Panc1 (cell line): ENCODE data around the gene SEC31B. TPM values are rescaled to one million over a fixed set of nuclear protein-coding genes. Genes with fewer than 3 reads are reported as not detected.

Source experiments
- ATAC-seq: fragments of 200-7000 bp; cut with Tn5 transposase; 2 replicates; pipeline ENCODE4 v1.9.1; 2020; ENCODE audit warnings: mild to moderate bottlenecking, moderate library complexity
- BruUV-seq: library from RNA; stranded (reverse); fragments of 400-500 nt; replicated peaks from 2 replicates; lab custom pipeline; 2021; lab: Mats Ljungman, UMichigan
- CTCF ChIA-PET: fragments of 300-600 bp; sonication (Branson Sonifier 250); formaldehyde crosslinking; loops from one replicate; lab custom pipeline; 2022; ENCODE audit warnings: antibody characterized with exemption; lab: Charles Lee
- POLR2A ChIA-PET: fragments of 300-600 bp; sonication (Branson Sonifier 250); formaldehyde crosslinking; loops from one replicate; lab custom pipeline; 2022; ENCODE audit warnings: antibody characterized with exemption; lab: Charles Lee
- DNase-seq: peaks from one replicate; pipeline ENCODE4 v3.0.0-alpha.2; 2010; ENCODE audit warnings: low read depth, low spot score
- H3K27ac ChIP-seq: 2 replicates; pipeline ENCODE4 v1.5.1; 2011; ENCODE audit warnings: mild to moderate bottlenecking, low read length, inconsistent platforms
- H3K27me3 ChIP-seq: fragments of 200-500 bp; sonication (Bioruptor generic); 2 replicates; pipeline ENCODE4 v1.6.0; 2014; ENCODE audit warnings: low read length, inconsistent platforms; ENCODE audit not compliant: control insufficient read depth, insufficient read depth
- H3K36me3 ChIP-seq: fragments of 200-500 bp; sonication (Bioruptor generic); 2 replicates; pipeline ENCODE4 v1.5.1; 2014; ENCODE audit warnings: inconsistent platforms, mild to moderate bottlenecking, low read length, moderate library complexity; ENCODE audit not compliant: control insufficient read depth, insufficient read depth
- H3K4me1 ChIP-seq: 2 replicates; pipeline ENCODE4 v1.5.1; 2011; ENCODE audit warnings: inconsistent platforms, mild to moderate bottlenecking, low read length, moderate library complexity; ENCODE audit not compliant: control insufficient read depth, insufficient read depth
- H3K4me3 ChIP-seq, 2 experiments: 2 replicates each; pipeline ENCODE4 v1.5.1; 2011 to 2012; ENCODE audit warnings: low read depth in 2 of 2, low read length in 2 of 2, mild to moderate bottlenecking in 2 of 2, inconsistent platforms in 1 of 2, moderate library complexity in 1 of 2
- H3K9me3 ChIP-seq: fragments of 200-500 bp; sonication (Bioruptor generic); 2 replicates; pipeline ENCODE4 v1.5.1; 2014; ENCODE audit warnings: low read depth, mild to moderate bottlenecking, inconsistent platforms, low read length, moderate library complexity; ENCODE audit not compliant: control insufficient read depth, insufficient read depth
- CTCF ChIP-seq: fragments of 450-650 bp; IDR thresholded peaks from 2 replicates; pipeline ENCODE4 v1.5.1; 2017; ENCODE audit warnings: mild to moderate bottlenecking
- POLR2AphosphoS5 ChIP-seq: IDR thresholded peaks from 2 replicates; pipeline ENCODE4 v1.6.1; 2012; ENCODE audit warnings: mild to moderate bottlenecking, low read depth, low read length, moderate library complexity
- REST ChIP-seq, 2 experiments: IDR thresholded peaks; 2 replicates each; pipeline ENCODE4 v1.6.1; 2011 to 2012; ENCODE audit warnings: low read depth in 2 of 2, control low read depth in 1 of 2, low read length in 1 of 2, mild to moderate bottlenecking in 1 of 2, moderate library complexity in 1 of 2; ENCODE audit not compliant: insufficient read depth in 1 of 2
- SIN3A ChIP-seq: IDR thresholded peaks from 2 replicates; pipeline ENCODE4 v1.6.1; 2012; ENCODE audit warnings: low read depth, mild to moderate bottlenecking, low read length, moderate library complexity, borderline replicate concordance; ENCODE audit not compliant: insufficient read depth
- TCF7L2 ChIP-seq: IDR thresholded peaks from 2 replicates; pipeline ENCODE4 v1.6.1; 2011; ENCODE audit warnings: mild to moderate bottlenecking, low read depth, low read length, inconsistent platforms
- in situ Hi-C: cut with HindIII; loops from 2 replicates; pipeline ENCODE4 v1.10.0; 2016; ENCODE audit warnings: low sequenced_read_pairs, low pct_unique_long_range_greater_than_20kb
- intact Hi-C: fragments of 100-400 bp; cut with micrococcal nuclease; formaldehyde crosslinking; loops from one replicate; pipeline ENCODE4 v1.10.0; 2022; ENCODE audit not compliant: unreplicated experiment
- total RNA-seq: library from RNA; stranded (reverse); gene quantifications from one replicate; pipeline ENCODE4 v1.2.1, GENCODE V29; 2021; ENCODE audit not compliant: unreplicated experiment

The SEC31B gene
- total RNA-seq, 1 experiment from 2014 or later = 17.8 TPM

- no peak overlapping the region for H3K4me3 ChIP-seq
- ChIA-PET CTCF (no interaction called here), POLR2A (no interaction called here)
- no peak overlapping the region for H3K27ac ChIP-seq
- H3K36me3 ChIP-seq = peaks cover 13% of the 10 kb centered on the region; the same call in 1 of the 2 replicates
- intact Hi-C loops (no loop called here), in situ Hi-C loops (no loop called here)
- no peaks in the 10 kb centered on the region for H3K9me3 ChIP-seq
- BruUV-seq = no TSS peak
- TF ChIP-seq TCF7L2 (no peak), CTCF (no peak), SIN3A (no peak), POLR2AphosphoS5 (no peak), REST (IDR thresholded peaks at IDR 0.05; ENCODE audit: insufficient read depth in 1 of 2, low read depth in 2 of 2, low read length in 1 of 2) (no peak)
- no peak for DNase-seq
- ATAC-seq = no peak
- H3K4me1 ChIP-seq = no peaks in the 10 kb centered on the region
- no peaks in the 10 kb centered on the region for H3K27me3 ChIP-seq
Measured at GRCh38 chr10:100551738-100552137, 32.1 kb upstream of the SEC31B start.

GRCh38 chr10:100551196-100551595 lies 31.5 kb upstream of the SEC31B start:
- Histone ChIP-seq H3K4me1 (no peaks in the 10 kb centered on the region), H3K4me3 (no peak overlapping the region), H3K9me3 (no peaks in the 10 kb centered on the region), H3K27ac (no peak overlapping the region), H3K27me3 (no peaks in the 10 kb centered on the region), H3K36me3 (peaks cover 13% of the 10 kb centered on the region; the same call in 1 of the 2 replicates)
- ATAC-seq = no peak
- no peak for DNase-seq
- BruUV-seq = no TSS peak
- intact Hi-C loops (no loop called here), in situ Hi-C loops (no loop called here)
- TF ChIP-seq POLR2AphosphoS5 = no peak
- TF ChIP-seq SIN3A = no peak
- TF ChIP-seq CTCF = no peak
- TF ChIP-seq TCF7L2 = no peak
- TF ChIP-seq REST (IDR thresholded peaks at IDR 0.05; ENCODE audit: insufficient read depth in 1 of 2, low read depth in 2 of 2, low read length in 1 of 2) = no peak
- POLR2A ChIA-PET = no interaction called here
- CTCF ChIA-PET = no interaction called here
